A673 (cell line): ENCODE results near the gene UBASH3B.
A peak's percentile ranks its signal among the peaks of the same experiment; 100 is the strongest.

Experiments used
- EZH2 ChIP-seq: fragments of 200-600 bp; sonication (generic); IDR thresholded peaks from 2 replicates; pipeline ENCODE4 v1.6.1; 2017; ENCODE audit warnings: borderline replicate concordance, low read depth, mild to moderate bottlenecking, mixed read lengths, antibody characterized with exemption, low read length; ENCODE audit not compliant: poor library complexity, severe bottlenecking
- TF ChIP-seq, protein P1 (sequence below): fragments of 300-800, 200-600 bp; sonication (generic); conservative IDR thresholded peaks from 2 replicates; pipeline ENCODE4 v1.5.1; 2017; ENCODE audit warnings: low read depth, mild to moderate bottlenecking, antibody characterized with exemption, low read length, moderate library complexity, mixed read lengths

DNA sequence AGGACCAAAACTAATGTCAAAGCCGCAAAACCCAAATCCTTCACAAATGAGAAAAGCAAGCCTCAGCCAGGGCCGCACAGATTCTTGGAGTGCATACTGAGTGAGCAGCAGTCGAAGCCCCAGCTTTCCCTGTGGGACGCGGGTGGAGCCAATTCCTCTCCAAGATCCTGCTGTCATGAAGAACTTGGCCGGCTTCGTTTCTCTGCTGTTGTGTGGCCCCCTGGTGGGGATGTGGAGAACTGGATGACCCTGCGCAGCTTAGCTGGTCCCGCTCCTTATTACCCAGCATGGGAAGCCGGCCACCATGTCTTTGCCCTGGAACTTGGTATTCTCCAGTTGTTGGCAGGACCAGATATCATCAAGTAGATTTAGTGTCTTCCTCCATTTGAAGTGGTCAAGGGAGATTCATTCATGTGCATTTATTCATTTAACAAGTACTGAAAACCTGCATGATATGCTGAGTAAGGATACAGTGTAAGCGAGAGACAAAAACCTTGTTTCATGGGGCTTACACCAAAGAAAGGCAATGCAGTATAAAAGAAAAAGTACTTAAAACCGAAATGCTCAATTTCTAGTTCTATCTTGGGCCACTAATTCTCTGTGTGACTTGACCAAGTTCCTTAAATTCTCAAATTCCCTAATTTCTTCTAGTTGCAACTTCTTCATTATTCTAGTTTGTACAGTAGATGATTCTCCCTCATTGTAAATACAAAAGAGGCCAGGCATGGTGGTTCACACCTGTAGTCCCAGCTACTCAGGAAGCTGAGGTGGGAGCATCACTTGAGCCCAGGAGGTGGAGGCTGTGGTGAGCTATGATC, 126.1 kb downstream of the UBASH3B start:
- TF ChIP-seq, protein P1, sequence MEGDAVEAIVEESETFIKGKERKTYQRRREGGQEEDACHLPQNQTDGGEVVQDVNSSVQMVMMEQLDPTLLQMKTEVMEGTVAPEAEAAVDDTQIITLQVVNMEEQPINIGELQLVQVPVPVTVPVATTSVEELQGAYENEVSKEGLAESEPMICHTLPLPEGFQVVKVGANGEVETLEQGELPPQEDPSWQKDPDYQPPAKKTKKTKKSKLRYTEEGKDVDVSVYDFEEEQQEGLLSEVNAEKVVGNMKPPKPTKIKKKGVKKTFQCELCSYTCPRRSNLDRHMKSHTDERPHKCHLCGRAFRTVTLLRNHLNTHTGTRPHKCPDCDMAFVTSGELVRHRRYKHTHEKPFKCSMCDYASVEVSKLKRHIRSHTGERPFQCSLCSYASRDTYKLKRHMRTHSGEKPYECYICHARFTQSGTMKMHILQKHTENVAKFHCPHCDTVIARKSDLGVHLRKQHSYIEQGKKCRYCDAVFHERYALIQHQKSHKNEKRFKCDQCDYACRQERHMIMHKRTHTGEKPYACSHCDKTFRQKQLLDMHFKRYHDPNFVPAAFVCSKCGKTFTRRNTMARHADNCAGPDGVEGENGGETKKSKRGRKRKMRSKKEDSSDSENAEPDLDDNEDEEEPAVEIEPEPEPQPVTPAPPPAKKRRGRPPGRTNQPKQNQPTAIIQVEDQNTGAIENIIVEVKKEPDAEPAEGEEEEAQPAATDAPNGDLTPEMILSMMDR, result peak; percentile 99
- TF ChIP-seq EZH2, result no peak
